GM20431 (cell line): ENCODE measurements around the gene MILR1.
"Not testable (repeated sequence)": the region's sequence is repeated elsewhere in the genome, so short reads cannot be mapped to it uniquely, and the experiment has no call there.

ENCODE experiments used
- in situ Hi-C: fragments of 300-500 bp; cut with MseI, MboI; formaldehyde crosslinking; loops from one replicate; pipeline ENCODE4 v1.15.0; 2020; ENCODE audit warnings: low sequenced_read_pairs; ENCODE audit not compliant: unreplicated experiment

The MILR1 gene

GRCh38 chr17:64425191-64425590 lies 23.7 kb upstream of the MILR1 start:
- in situ Hi-C loops = no loop called here

GRCh38 chr17:64426596-64426995 lies 22.3 kb upstream of the MILR1 start:
- in situ Hi-C loops = no loop called here

GRCh38 chr17:64428406-64428805 lies 20.5 kb upstream of the MILR1 start:
- in situ Hi-C loops = no loop called here

- in situ Hi-C loops = not testable (repeated sequence)
These were observed 18.9 kb upstream of the MILR1 start for GRCh38 chr17:64430036-64430435.

GRCh38 chr17:64431534-64431933 lies 17.4 kb upstream of the MILR1 start:
- in situ Hi-C loops = no loop called here

GRCh38 chr17:64437944-64438525 lies 10.9 kb upstream of the MILR1 start:
- in situ Hi-C loops = no loop called here

- in situ Hi-C loops = not testable (repeated sequence)
These were observed 9.4 kb upstream of the MILR1 start for GRCh38 chr17:64439521-64439920.

GRCh38 chr17:64439956-64440355 lies 9.0 kb upstream of the MILR1 start:
- in situ Hi-C loops = no loop called here

- in situ Hi-C loops = no loop called here
These were observed 7.0 kb upstream of the MILR1 start for GRCh38 chr17:64441772-64442540.

GRCh38 chr17:64442541-64442971 lies 6.4 kb upstream of the MILR1 start:
- in situ Hi-C loops = no loop called here

GRCh38 chr17:64443086-64443760 lies 5.7 kb upstream of the MILR1 start:
- in situ Hi-C loops = no loop called here

- in situ Hi-C loops = no loop called here
These were observed 1.4 kb upstream of the MILR1 start for GRCh38 chr17:64447526-64447925.

- in situ Hi-C loops = no loop called here
These were observed 630 bp downstream of the MILR1 start for GRCh38 chr17:64449545-64449944.

GRCh38 chr17:64455993-64456885 lies 7.3 kb downstream of the MILR1 start:
- in situ Hi-C loops = no loop called here

- in situ Hi-C loops = no loop called here
These were observed 8.2 kb downstream of the MILR1 start for GRCh38 chr17:64457156-64457555.

GRCh38 chr17:64458756-64459155 lies 9.8 kb downstream of the MILR1 start:
- in situ Hi-C loops = no loop called here

GRCh38 chr17:64459284-64459747 lies 10.4 kb downstream of the MILR1 start:
- in situ Hi-C loops = no loop called here

- in situ Hi-C loops = not testable (repeated sequence)
These were observed 10.9 kb downstream of the MILR1 start for GRCh38 chr17:64459818-64460217.

- in situ Hi-C loops = no loop called here
These were observed 12.0 kb downstream of the MILR1 start for GRCh38 chr17:64460955-64461354.

GRCh38 chr17:64461788-64462187 lies 12.9 kb downstream of the MILR1 start:
- in situ Hi-C loops = no loop called here
